Peyer's patch (tissue), 4 donors: Measurements from ENCODE around the gene PLAAT1.

Experiments
- CTCF ChIP-seq, 6 experiments: fragments of 450-650 bp in 4 of 6; fragments of 200-600 bp in 2 of 6; sonication (generic) in 1 of 6; IDR thresholded peaks; one replicate each; pipeline ENCODE4 v1.5.1; 2017 to 2019; ENCODE audit warnings: antibody characterized with exemption in 6 of 6, mild to moderate bottlenecking in 3 of 6, moderate library complexity in 1 of 6
- POLR2A ChIP-seq, 2 donors: fragments of 450-650 bp; IDR thresholded peaks; one replicate each; pipeline ENCODE4 v1.5.1; 2017; ENCODE audit warnings: antibody characterized with exemption in 2 of 2, mild to moderate bottlenecking in 2 of 2, moderate library complexity in 2 of 2

- TF ChIP-seq CTCF (IDR thresholded peaks at IDR 0.05) = no peak
- TF ChIP-seq POLR2A (IDR thresholded peaks at IDR 0.05) = no peak
Measured at GRCh38 chr3:193230610-193231009, 10.4 kb upstream of the PLAAT1 start.
